Subcutaneous abdominal adipose tissue (tissue), 5 donors: Measurements from ENCODE around the gene SEC24A.
"Not testable (repeated sequence)": the region's sequence is repeated elsewhere in the genome, so short reads cannot be mapped to it uniquely, and the experiment has no call there.

Source experiments
- H3K27ac ChIP-seq: one replicate; pipeline ENCODE4 v1.7.0; 2013; ENCODE audit warnings: low read depth, mild to moderate bottlenecking, inconsistent platforms, low read length, moderate library complexity
- H3K27me3 ChIP-seq, 5 donors: one replicate each; pipeline ENCODE4 v1.7.0; 2013; ENCODE audit warnings: low read length in 5 of 5, inconsistent platforms in 1 of 5; ENCODE audit not compliant: control insufficient read depth in 5 of 5, insufficient read depth in 4 of 5
- H3K36me3 ChIP-seq, 5 donors: one replicate each; pipeline ENCODE4 v1.7.0; 2013; ENCODE audit warnings: low read length in 5 of 5; ENCODE audit not compliant: control insufficient read depth in 5 of 5, insufficient read depth in 5 of 5
- H3K4me1 ChIP-seq, 5 donors: one replicate each; pipeline ENCODE4 v1.7.0; 2013; ENCODE audit warnings: low read length in 5 of 5, mild to moderate bottlenecking in 3 of 5, moderate library complexity in 1 of 5; ENCODE audit not compliant: control insufficient read depth in 5 of 5, insufficient read depth in 5 of 5
- H3K4me3 ChIP-seq, 5 donors: one replicate each; pipeline ENCODE4 v1.7.0; 2013; ENCODE audit warnings: low read length in 5 of 5, low read depth in 1 of 5
- H3K9ac ChIP-seq, 5 donors: one replicate each; pipeline ENCODE4 v1.7.0; 2013; ENCODE audit warnings: low read length in 5 of 5, mild to moderate bottlenecking in 4 of 5, moderate library complexity in 3 of 5
- H3K9me3 ChIP-seq, 5 donors: one replicate each; pipeline ENCODE4 v1.7.0; 2013; ENCODE audit warnings: low read length in 5 of 5; ENCODE audit not compliant: control insufficient read depth in 5 of 5
- donor health status: healthy.
- donor health status: healthy.
- donor health status: healthy.
- donor health status: healthy.
- donor health status: healthy.

The SEC24A gene

GRCh38 chr5:134677357-134677756 lies 28.8 kb downstream of the SEC24A start:
- H3K27ac ChIP-seq, H3K9me3 ChIP-seq, H3K9ac ChIP-seq, H3K4me1 ChIP-seq, H3K4me3 ChIP-seq, H3K27me3 ChIP-seq: not testable (repeated sequence)
- H3K36me3 ChIP-seq: peaks cover 29 to 88% (median 67%) of the 10 kb centered on the region in 5 donors

DNA sequence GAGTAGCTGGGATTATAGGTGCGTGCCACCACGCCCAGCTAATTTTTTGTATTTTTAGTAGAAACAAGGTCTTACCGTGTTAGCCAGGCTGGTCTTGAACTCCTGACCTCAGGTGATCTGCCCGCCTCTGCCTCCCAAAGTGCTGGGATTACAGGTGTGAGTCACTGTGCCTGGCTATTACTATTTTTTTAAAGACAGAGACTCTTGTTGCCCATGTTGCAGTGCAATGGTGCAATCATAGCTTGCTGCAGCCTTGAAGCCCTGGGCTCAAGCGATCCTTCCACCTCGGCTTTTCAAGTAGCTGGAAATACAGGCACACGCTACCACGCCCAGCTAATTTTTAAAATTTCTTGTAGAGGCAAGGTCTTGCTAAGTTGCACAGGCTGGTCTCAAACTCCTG lies 41.6 kb downstream of the SEC24A start:
- not testable (repeated sequence) for H3K27me3 ChIP-seq, H3K4me3 ChIP-seq, H3K27ac ChIP-seq, H3K9ac ChIP-seq, H3K9me3 ChIP-seq, H3K4me1 ChIP-seq
- peaks cover 44 to 76% (median 49%) of the 10 kb centered on the region in 5 donors for H3K36me3 ChIP-seq

- no peaks in the 10 kb centered on the region for H3K4me1 ChIP-seq
Observed at GRCh38 chr5:134692722-134693121, 44.1 kb downstream of the SEC24A start.

DNA sequence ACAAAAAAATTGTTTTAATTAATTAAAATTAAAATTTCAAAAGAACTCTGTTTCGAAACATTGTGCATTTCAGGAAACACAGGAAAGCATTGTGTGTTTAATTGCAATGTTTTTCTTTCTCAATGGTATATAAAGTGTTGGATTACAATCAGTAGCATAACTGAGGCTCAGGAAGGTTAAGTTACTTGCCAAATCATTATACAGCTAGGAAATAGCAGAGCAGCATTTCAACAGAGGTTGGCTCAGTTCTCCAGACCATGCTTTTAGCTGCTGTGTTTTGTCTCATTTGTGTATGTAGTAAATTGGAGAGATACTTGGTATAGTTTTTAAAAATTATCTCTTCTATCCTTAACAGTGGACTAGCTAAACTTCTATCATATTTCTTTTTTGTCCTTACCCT lies 59.7 kb downstream of the SEC24A start:
- Histone ChIP-seq H3K36me3 (peaks cover 23 to 73% (median 56%) of the 10 kb centered on the region in 5 donors), H3K9ac (no peak overlapping the region), H3K4me3 (no peak overlapping the region), H3K4me1 (no peaks in the 10 kb centered on the region), H3K9me3 (no peaks in the 10 kb centered on the region), H3K27me3 (no peaks in the 10 kb centered on the region), H3K27ac (no peak overlapping the region)

More at GRCh38 chr5:134692722-134693121, 44.1 kb downstream of the SEC24A start:
- Histone ChIP-seq H3K36me3 (peaks cover 31 to 63% (median 54%) of the 10 kb centered on the region in 5 donors), H3K9ac (no peak overlapping the region), H3K9me3 (no peaks in the 10 kb centered on the region), H3K27ac (no peak overlapping the region), H3K27me3 (no peaks in the 10 kb centered on the region), H3K4me3 (no peak overlapping the region)

DNA sequence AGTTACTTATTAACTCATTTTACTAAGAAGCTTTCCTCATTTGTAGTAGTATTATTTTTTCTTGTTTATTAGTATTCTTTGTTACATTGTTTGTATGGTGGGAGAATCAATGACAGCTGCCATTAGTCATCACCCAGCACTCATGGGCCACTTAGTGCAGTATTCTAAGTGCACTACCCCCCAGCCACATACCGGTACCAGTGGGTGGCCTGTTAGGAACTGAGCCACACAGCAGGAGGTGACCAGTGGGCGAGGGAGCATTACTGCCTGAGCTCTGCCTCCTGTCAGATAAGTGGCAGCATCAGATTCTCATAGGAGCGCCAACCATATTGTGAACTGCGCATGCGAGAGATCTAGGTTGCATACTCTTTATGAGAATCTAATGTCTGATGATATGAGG lies 65.5 kb downstream of the SEC24A start:
- no peaks in the 10 kb centered on the region for H3K4me1 ChIP-seq
- H3K27ac ChIP-seq: no peak overlapping the region
- H3K36me3 ChIP-seq: peaks cover 24 to 70% (median 53%) of the 10 kb centered on the region in 5 donors
- no peak overlapping the region for H3K4me3 ChIP-seq
- no peak overlapping the region for H3K9ac ChIP-seq
- H3K9me3 ChIP-seq: no peaks in the 10 kb centered on the region
- H3K27me3 ChIP-seq: no peaks in the 10 kb centered on the region

DNA sequence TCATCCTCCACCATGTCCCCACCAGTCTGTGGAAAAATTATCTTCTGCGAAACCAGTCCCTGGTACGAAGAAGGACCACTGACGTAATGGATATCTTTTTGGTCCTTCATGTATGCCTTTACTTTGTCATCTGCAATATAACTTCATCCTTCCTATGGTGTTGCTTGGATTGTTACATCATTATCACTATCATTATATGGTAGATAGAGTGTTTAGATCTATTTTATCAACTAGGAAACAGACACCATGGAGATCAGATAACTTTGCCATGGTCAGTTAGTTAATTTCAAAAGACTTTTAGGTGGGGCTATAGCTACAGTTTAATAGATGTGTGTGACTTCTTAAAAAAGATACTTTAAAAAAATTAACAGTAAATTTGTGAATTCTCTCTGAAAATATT lies 66.0 kb downstream of the SEC24A start:
- Histone ChIP-seq H3K4me1 (no peaks in the 10 kb centered on the region), H3K27me3 (no peaks in the 10 kb centered on the region), H3K27ac (no peak overlapping the region), H3K36me3 (peaks cover 20 to 70% (median 53%) of the 10 kb centered on the region in 5 donors), H3K9me3 (no peaks in the 10 kb centered on the region), H3K9ac (no peak overlapping the region), H3K4me3 (no peak overlapping the region)

DNA sequence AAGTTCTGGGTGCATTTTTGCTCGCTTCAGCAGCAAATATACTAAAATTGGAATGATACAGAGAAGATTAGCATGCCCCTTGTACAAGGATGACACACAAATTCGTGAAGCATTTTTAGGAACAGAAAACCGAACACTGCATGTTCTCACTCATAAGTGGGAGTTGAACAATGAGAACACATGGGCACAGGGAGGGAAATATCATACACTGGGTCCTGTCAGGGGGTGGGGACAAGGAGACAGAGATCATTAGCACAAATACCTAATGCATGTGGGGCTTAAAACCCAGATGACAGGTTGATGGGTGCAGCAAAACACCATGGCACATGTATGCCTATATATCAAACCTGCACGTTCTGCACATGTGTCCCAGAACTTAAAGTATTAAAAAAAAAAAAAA lies 66.9 kb downstream of the SEC24A start:
- not testable (repeated sequence) for H3K27ac ChIP-seq, H3K9me3 ChIP-seq, H3K9ac ChIP-seq, H3K4me3 ChIP-seq, H3K27me3 ChIP-seq, H3K4me1 ChIP-seq
- H3K36me3 ChIP-seq: peaks cover 24 to 71% (median 50%) of the 10 kb centered on the region in 5 donors

DNA sequence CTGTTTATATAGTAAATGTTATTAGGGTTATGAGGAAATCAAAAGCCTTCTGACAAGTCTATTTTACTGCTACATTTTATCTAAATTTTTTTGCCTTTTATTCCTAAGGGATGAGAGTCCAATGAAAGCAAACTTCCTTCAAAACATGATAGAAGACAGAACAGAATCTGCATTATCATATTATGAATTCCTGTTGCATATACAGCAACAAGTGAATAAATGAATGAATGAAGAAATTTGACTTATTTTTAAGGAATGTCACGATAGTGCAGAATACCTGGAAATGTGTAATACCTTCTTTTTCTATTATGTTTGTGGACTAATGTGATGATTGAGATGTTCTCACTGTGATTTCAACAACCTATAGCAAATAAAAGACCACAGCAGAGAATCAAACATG lies 76.3 kb downstream of the SEC24A start:
- Histone ChIP-seq H3K27ac (no peak overlapping the region), H3K4me1 (no peaks in the 10 kb centered on the region), H3K9me3 (no peaks in the 10 kb centered on the region), H3K27me3 (no peaks in the 10 kb centered on the region), H3K9ac (no peak overlapping the region), H3K36me3 (peaks cover 20 to 49% (median 33%) of the 10 kb centered on the region in 5 donors), H3K4me3 (no peak overlapping the region)

- Histone ChIP-seq H3K27ac (no peak overlapping the region), H3K36me3 (no peaks in the 10 kb centered on the region), H3K27me3 (no peaks in the 10 kb centered on the region), H3K9me3 (no peaks in the 10 kb centered on the region), H3K4me3 (no peak overlapping the region), H3K9ac (no peak overlapping the region), H3K4me1 (peaks cover 0 to 3% (median 3%) of the 10 kb centered on the region in 5 donors)
Observed at GRCh38 chr5:134732819-134733218, 84.2 kb downstream of the SEC24A start.

- Histone ChIP-seq H3K27me3 (no peaks in the 10 kb centered on the region), H3K27ac (no peak overlapping the region), H3K9ac (no peak overlapping the region), H3K4me3 (no peak overlapping the region), H3K36me3 (no peaks in the 10 kb centered on the region), H3K9me3 (no peaks in the 10 kb centered on the region), H3K4me1 (peaks cover 0 to 21% (median 19%) of the 10 kb centered on the region in 5 donors)
Observed at GRCh38 chr5:134735243-134735642, 86.7 kb downstream of the SEC24A start.
